ENCODE results near the gene ZDHHC24. TPM values are rescaled to one million over a fixed set of nuclear protein-coding genes. Genes with fewer than 3 reads are reported as not detected.

The ZDHHC24 gene
- total RNA-seq, 4 donors from 2014 or later = 8.0 to 10.7 (median 9.5) TPM

- Histone ChIP-seq H3K9me3 (no peaks in the 10 kb centered on the region), H3K4me1 (peaks cover 0 to 13% (median 8%) of the 10 kb centered on the region in 3 donors), H3K27ac (no peak overlapping the region), H3K36me3 (peaks cover 0 to 90% (median 0%) of the 10 kb centered on the region in 3 donors), H3K4me3 (no peak overlapping the region), H3K27me3 (no peaks in the 10 kb centered on the region)
- 79 to 85% methylated on average over 4 to 12 of the region's 16 CpGs for WGBS, 2 donors
- intact Hi-C loops (cut with DNase I) = no loop called here
- TF ChIP-seq POLR2A (IDR thresholded peaks at IDR 0.05) (no peak), CTCF (IDR thresholded peaks at IDR 0.05) (no peak)
- no peak for DNase-seq
Measured at GRCh38 chr11:66539170-66539869, 6.5 kb downstream of the ZDHHC24 start.

GRCh38 chr11:66532784-66533183 is 13.1 kb downstream of the ZDHHC24 start:
- Histone ChIP-seq H3K4me1 (no peaks in the 10 kb centered on the region), H3K36me3 (peaks cover under 1 to 80% (median 3%) of the 10 kb centered on the region in 3 donors), H3K27me3 (no peaks in the 10 kb centered on the region), H3K4me3 (no peak overlapping the region), H3K27ac (no peak overlapping the region), H3K9me3 (no peaks in the 10 kb centered on the region)
- WGBS, 2 donors = 75 to 79% methylated on average over 5 to 6 of the region's 6 CpGs
- no peak for DNase-seq
- TF ChIP-seq POLR2A (IDR thresholded peaks at IDR 0.05) (no peak), CTCF (IDR thresholded peaks at IDR 0.05) (no peak)
- intact Hi-C loops (cut with DNase I) = no loop called here

- DNase-seq = no peak
- intact Hi-C loops (cut with DNase I) = no loop called here
- Histone ChIP-seq H3K27me3 (no peaks in the 10 kb centered on the region), H3K36me3 (peaks cover 3 to 74% (median 4%) of the 10 kb centered on the region in 3 donors), H3K9me3 (no peaks in the 10 kb centered on the region), H3K4me1 (no peaks in the 10 kb centered on the region), H3K4me3 (no peak overlapping the region), H3K27ac (no peak overlapping the region)
- no peak for TF ChIP-seq POLR2A (IDR thresholded peaks at IDR 0.05)
- 93% methylated on average over 3 to 8 of the region's 11 CpGs for WGBS, 2 donors
Measured at GRCh38 chr11:66531841-66532240, 14.0 kb downstream of the ZDHHC24 start.

GRCh38 chr11:66530927-66531709 is 14.7 kb downstream of the ZDHHC24 start:
- no peak overlapping the region for H3K4me3 ChIP-seq
- H3K9me3 ChIP-seq = no peaks in the 10 kb centered on the region
- TF ChIP-seq CTCF (IDR thresholded peaks at IDR 0.05) = no peak
- no peak for TF ChIP-seq POLR2A (IDR thresholded peaks at IDR 0.05)
- no peaks in the 10 kb centered on the region for H3K27me3 ChIP-seq
- H3K27ac ChIP-seq = no peak overlapping the region
- WGBS, 2 donors = 91 to 92% methylated on average over 4 to 5 of the region's 10 CpGs
- no peak for DNase-seq
- intact Hi-C loops (cut with DNase I) = no loop called here
- no peaks in the 10 kb centered on the region for H3K4me1 ChIP-seq
- peaks cover 3 to 74% (median 8%) of the 10 kb centered on the region in 3 donors for H3K36me3 ChIP-seq

DNA sequence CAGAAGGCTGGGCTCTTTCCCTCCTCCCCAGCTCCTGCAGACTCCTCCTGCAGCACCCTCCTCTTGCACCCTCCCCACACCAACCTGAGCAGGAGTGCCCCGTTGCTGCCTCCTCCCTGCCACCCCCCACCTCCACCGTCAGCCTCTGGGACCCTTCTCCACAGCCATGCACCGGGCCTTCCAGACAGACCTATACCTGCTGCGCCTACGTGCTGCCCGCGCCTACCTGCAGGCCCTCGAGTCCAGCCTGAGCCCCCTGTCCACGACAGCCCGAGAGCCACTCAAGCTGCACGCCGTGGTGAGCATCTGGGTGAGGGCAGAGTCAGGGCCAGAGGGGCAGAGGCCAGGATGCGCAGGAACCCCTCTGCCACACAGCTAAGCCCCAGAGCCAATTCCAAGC is 16.2 kb downstream of the ZDHHC24 start:
- no peak for DNase-seq
- TF ChIP-seq CTCF (IDR thresholded peaks at IDR 0.05) (no peak), POLR2A (IDR thresholded peaks at IDR 0.05) (no peak)
- Histone ChIP-seq H3K27ac (no peak overlapping the region), H3K9me3 (no peaks in the 10 kb centered on the region), H3K36me3 (peaks cover 3 to 64% (median 10%) of the 10 kb centered on the region in 3 donors), H3K4me1 (no peaks in the 10 kb centered on the region), H3K27me3 (no peaks in the 10 kb centered on the region), H3K4me3 (no peak overlapping the region)
- 82 to 89% methylated on average over 5 to 7 of the region's 13 CpGs for WGBS, 2 donors
- intact Hi-C loops (cut with DNase I) = no loop called here

All from esophagus squamous epithelium (tissue), 5 donors.